ENCODE data around the gene TBL2.
A peak's percentile ranks its signal among the peaks of the same experiment; 100 is the strongest.
"Not testable (repeated sequence)": the region's sequence is repeated elsewhere in the genome, so short reads cannot be mapped to it uniquely, and the experiment has no call there.

The TBL2 gene

DNA sequence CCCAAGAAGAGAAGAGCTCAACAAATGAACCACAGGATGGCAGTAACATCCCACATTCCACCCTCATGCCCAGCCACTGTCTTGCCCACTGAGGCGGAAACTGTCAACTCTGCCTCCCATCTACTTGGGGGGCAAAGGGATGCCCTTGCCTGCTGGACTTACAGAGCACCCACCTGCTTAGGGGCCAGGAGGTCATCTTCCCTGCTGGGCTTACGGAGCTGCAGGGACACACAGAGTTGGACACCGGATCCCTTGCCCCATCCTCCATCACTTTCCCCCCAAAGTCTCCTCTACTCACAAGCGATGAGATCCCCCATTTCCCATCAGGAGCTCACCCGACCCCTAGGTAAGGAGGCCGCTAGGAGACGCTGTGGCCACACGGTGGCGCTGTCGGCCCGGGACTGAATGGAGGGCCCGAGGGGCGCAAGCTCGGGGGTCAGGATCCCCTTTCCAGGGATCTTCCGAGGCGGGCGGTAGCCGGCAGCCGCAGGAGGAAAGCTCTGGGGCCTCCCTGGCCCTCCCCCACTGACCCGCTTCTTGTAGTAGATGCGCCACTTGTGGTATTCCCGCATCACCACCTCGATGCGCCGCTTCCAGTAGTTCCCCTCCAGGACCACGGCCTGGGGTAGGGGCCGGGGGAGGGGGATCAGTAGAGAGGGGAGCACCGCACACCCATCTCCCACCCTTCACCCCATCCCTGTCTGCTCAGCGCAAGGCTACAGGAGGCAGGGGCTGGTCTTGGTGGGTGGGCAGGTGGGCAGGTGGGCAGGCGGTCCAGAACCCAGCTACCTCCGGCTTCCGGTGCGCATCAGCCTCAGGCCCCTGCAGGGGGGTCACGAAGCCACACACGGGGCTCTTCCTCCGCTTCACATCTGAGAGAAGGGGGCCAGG lies 28.7 kb upstream of the TBL2 start:
- DNase-seq (ENCODE audit: low read depth in 3 of 3) = peak; percentile 37 to 64 (median 49)

DNA sequence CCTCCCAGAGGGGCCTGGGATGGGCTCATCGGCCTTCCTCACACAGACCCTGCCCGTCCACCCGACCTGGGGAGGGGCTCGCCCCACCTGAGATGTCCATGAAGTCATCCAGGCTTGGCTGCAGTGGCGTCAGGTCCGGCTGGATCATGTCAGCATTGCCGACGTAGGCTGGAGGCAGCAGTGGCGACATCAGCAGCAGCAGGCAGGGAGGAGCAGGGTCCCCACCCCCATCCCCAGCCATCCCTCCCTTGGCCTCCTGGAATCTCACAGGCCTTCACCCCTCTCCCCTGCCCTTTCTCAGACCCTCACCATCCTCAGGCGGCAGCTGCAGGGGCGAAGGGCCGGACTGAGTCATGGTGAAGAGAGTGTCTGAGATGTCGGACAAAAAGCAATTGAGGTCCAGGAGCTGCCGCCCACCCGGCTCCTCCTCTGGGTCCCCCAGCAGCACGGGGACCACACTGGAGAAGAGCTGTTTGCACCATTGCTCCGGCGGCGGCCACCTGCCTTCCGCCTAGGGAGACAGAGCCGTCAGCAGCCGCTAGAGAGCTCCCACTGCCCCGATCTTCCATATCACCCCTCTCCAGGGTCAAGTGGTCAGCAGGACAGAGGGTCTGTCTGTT lies 27.3 kb upstream of the TBL2 start:
- no peak for DNase-seq (ENCODE audit: low read depth in 3 of 3)

DNA sequence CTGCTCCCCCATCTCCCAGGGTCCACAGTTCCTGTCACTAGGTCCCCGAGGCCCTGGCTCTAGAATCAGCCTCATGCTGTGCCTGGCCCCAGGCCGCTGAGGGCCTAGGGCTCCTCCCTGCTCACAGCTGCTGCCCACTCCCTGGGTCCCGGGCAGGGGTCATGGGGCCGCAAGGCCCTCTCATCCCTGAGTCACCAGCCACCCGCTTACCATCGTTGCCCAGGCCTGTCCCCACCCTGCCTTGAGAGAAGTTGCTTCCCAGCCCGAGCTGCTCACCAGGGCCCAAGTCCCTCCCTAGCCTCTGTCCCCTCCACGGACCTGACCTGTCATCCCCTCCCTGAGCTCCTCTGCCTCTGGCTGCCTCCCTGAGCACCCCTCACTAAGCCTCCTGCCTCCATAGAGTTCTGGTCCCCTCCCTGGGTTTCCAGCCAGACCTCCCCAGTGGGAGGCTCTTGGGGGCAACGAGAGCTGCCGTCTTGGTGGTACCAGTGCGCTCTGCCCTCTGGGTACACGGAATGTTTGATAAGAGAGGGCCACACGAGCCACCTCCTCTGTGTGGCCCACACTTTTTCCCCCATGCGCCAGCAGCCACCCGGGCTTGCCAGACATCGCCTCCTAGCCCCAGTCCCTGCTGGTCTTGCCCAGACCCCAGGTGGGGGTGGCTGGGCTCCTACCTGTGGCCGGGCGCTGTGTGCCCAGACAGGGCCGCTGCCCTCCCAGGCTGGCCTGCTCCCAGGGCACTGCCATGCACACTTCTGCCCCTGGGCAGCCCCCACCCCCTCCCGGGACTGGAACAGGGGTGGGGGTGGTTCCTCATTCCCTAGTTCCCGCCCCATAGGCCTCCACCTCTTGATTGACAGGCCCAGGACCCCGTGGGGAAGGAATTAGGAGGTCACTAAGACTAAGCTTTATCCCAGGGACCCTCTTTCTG lies 24.6 kb upstream of the TBL2 start:
- no peak for DNase-seq (ENCODE audit: low read depth in 3 of 3)

DNA sequence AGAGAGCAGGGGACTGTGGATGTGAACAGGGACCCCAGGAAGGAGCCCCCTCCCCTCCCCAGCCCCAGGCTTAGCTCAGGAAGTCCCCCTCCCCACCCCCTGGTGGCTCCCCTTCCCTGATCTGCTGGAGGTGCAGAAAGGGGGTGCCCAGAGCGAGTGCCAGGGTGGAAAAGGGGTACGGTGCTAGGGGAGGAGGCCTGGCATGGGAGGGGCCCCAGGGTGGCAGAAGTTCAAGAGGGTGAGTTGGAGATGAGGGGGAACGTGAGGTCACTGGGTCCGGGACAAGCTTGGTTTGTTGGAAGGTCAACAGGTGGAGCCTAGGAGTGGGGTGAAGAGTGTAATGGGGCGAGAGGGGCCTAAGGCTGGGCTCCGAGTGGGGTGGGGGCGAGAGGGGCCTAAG lies 21.5 kb upstream of the TBL2 start:
- DNase-seq (ENCODE audit: low read depth in 3 of 3) = no peak

DNA sequence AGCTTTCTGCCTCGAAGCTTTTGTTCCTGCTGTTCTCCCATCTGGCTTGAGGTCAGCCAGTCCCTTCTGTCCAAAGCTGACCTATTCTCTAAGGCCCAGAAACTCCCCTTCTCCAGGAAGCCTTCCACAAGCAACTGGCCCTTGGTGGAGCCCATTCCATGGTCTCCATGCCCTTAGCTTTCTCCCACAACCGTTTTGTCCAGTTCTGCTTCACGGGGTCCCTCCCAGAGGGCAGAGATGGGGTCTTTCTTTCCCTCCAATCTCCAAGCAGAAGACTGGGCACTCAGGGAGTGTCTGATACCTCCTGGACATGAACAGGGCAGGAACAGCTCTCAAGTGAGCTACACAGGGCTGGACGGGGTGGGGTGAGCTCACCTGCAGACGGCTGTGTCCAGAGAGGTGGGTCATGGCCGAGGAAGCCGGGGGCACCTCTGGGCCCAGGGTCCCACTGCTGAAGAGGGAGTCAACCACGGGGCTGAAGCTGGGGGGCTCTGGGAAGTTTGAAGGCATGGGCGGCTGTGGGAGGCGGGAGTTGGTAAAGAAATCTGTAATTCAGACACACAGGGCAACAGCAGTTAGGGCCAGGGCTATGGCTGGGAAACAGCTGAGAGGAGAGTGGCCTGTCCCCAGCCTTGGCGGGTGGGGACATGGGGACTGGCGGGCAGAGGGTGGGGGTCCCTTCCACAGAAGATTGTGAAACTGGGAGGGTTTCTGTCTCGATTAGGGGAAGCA lies 20.9 kb upstream of the TBL2 start:
- DNase-seq (ENCODE audit: low read depth in 3 of 3) = no peak

DNA sequence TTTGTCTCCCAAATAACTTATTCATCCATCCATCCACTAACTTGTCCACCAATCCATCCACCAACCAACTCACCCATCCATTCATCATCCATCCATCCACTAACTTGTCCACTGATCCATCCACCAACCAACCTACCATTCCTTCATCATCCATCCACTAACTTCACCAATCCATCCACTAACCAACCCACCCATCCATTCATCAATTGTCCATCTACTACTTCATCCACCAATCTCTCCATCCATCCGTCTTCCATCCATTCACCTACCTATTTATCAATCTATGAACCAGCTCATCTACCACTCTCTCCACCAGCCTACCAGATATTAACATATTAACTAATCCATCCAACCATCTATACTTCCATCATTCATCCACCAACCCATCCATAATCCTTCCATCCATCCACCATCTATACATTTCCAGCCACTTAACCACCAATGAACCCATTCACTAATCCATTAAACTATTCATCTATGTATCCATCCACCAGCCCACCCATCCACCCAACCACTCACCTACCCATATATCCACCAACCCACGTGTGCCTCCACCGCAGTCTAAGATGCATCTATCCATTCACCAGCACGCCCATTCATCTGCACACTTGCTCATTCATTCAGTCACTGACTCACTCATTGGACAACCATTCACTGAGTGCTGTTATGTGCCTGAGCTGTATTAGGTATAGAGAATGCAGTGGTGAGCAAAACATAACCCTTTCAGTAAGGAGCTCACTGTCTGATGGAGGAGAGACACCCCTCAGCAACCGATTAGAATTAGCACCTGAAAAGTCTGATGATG lies 19.8 kb upstream of the TBL2 start:
- no peak for DNase-seq (ENCODE audit: low read depth in 3 of 3)

DNA sequence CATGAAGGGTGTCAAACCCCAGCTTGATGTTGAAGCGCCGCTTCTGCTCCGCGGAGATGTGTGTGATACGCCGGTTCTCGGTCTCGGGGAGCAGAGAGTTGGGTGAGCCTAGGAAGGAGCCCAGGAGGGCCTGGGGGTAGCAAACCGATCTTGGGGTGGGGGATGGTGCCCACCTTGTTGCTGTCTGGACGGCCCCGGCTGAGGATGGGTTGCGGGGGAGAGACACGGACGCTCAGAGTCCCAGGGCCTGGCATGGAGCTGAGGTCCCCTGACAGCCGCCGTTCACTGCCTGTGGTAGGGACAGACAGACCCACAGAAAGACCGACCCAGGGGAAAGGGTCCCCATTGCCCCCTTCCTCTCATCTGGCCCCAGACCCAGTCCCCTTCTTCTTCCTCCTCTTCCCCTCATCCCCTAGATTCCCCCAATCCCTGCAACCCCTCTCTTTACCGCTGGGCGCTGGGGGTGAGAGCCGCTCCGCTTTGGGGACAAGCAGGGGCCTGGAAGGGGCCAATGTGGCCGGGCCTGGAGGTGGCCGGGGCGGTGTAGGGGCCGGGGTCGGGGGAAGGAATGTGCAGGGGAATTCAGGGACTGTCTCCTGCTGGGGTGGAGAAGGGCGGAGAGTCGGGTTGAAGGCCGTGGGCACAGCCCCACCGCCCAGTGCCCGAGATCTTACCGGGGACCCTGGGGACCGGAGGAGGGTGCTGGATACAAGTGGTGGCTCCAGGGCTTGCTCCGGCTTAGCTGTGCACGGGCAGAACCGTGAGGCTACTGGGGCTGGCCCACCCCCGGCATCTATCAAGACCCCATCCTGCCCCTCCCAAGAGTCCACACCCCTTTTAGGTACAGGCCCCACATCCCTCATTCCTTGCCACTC lies 18.0 kb upstream of the TBL2 start:
- no peak for DNase-seq (ENCODE audit: low read depth in 3 of 3)

DNA sequence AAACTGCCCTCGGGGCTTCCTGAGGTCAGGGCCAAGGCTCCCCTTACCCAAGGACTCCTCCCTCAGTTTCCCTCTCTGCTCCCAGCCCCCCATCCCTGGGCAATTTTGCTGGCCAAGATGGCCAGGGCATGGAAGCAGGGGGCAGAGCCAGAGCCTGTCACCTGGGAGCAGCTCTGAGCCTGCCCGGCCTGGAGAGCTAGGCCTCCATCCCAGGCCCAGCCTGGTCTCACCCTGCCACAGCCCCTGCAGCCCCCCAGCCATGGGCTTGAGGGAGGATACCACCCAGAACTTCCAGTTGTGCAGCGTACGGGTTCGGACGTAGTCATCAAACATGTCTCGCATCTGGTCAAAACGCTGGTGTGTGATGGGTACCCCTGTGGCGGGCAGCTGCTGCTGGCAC lies 17.0 kb upstream of the TBL2 start:
- no peak for DNase-seq (ENCODE audit: low read depth in 3 of 3)

DNA sequence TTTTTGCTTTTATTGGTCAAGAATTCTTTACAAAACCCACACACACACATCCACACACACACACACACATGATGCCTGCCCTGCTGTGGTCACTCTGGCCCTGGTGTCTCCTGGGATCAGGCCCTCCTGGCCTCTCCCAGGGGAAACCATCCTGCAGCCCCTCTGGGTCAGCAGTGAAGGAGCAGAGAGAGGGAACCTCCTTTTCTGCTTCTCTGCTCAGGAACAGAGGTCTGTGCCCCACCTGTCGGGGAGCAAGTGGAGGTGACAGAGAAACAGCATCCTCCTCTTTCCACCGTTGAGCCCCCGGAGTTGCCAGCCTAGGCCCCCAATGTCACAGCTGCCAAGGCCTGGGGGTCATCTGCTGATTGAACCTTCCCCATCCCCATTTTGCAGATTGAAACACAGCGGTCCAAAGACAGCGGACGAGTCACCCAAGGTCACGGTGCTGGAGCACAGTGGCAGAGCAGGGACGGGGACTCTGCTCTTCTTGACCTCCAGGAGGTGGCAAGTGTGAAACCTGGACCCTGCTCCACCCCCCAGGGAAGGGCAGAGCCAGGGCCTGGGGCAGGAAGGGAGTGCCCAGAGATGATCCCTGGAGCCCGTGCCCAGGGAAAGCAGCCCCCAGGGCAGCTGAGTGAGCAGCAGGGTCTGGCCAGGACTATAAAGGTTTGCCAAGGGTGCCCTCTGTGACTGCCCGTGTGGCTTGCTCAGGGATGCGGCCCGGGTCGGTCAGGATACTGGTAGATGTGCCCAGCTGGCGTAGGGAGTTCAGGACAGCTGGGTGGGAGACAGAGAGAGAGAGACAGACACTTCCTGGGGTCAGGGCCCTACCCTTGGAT lies 15.0 kb upstream of the TBL2 start:
- no peak for DNase-seq (ENCODE audit: low read depth in 3 of 3)

DNA sequence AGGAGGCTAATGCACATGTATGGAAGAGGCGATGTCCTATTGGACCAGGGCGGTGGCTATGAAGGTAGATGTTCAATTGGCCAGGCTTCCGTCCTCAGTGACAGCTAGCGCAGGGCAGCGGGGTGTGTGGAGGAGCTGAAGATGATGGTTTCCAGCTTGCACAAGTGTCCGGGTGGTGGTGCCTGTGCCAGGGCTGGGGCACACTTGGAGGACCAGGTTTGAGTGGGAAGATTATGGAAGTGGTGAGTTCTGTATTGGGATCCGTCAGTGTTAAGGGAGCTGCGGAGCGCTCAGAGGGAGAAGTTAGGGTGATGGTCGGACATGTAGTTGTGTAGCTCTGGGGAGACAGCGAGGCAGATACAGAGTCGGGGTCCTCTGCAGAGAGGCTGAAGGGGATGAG lies 8.5 kb upstream of the TBL2 start:
- DNase-seq (ENCODE audit: low read depth in 3 of 3) = no peak

DNA sequence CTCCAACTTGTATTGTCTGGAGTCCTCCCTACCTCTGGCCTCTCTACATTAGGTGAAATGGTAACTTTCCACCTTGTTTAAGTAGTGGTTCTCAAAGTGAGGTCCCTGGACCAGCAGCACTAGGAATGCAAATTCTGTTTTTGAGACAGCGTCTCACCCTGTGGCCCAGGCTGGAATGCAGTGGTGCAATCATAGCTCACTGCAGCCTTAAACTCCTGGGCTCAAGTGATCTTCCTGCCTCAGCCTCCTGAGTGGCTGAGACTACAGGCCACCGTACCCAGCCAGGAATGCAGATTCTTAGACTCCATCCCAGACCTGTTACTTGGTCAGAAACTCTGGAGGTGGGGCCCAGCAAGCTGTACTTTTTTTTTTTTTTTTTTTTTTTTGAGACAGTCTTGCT lies 6.8 kb upstream of the TBL2 start:
- no peak for DNase-seq (ENCODE audit: low read depth in 3 of 3)

DNA sequence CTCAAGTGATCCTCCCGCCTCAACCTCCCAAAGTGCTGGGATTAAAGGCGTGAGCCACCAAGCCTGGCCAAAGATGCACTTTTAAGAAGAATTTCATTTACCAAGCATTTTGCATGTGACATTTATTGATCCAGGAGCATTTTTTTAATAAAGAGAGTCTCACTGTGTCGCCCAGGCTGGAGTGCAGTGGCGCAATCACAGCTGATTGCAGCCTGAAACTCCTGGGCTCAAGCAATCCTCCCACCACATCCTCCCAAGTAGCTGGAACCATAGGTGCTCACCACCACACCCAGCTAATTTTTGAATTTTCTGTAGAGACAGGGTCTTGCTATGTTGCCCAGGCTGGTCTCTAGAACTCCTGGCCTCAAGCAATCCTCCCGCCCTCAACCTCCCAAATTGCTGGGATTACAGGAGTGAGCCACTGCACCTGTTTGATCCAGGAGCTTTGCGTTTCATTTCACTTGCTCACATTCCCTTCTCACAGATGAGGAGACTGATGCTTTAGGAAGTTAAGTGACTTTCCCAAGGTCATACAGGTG lies 4.4 kb upstream of the TBL2 start:
- no peak for DNase-seq (ENCODE audit: low read depth in 3 of 3)

DNA sequence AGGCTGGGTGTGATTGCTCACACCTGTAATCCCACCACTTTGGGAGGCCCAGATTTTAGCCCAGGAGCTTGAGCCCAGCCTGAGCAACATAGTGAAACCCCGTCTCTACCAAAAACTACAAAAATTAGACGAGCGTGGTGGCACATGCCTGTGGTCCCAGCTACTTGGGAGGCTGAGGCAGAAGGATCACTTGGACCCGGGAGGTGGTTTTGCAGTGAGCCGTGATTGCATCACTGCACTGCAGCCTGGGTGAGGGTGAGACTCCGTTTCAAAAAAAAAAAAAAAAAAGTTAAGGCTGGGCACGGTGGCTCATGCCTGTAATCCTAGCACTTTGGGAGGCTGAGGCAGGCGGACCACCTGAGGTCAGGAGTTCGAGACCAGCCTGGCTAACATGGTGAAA lies 2.6 kb upstream of the TBL2 start:
- not testable (repeated sequence) for DNase-seq (ENCODE audit: low read depth in 3 of 3)

DNA sequence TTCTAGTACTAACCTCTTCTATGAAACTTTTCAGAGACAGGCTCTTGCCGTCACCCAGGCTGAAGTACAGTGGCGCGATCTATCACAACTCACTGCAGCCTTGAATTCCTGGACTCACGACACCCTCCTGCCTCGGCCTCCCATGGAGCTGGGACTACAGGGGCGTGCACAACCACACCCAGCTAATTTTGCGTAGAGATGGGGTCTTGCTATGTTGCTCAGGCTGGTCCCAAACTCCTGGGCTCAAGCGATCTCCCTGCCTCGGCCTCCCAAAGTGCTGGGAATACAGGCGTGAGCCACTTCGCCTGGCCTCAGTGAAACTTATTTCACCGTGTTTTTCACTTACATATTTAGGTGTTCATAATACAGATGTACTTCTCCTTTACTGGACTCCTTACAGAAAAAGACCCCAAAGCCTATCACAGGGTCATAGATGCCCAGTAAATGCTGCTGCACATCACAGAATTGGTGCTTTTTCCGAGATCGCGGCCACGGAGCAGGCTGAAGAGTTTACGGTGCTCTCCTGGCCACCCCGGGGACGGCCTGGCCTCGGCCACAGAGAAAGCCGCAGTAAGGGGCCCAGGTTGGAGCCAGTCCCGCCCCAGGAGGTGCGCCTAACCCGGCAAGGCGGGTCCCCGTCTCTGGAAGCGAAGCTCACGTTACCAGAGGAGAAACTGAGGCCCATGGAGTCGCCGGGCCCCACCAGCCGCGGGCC lies 595 bp downstream of the TBL2 start:
- DNase-seq (ENCODE audit: low read depth in 3 of 3) = no peak

DNA sequence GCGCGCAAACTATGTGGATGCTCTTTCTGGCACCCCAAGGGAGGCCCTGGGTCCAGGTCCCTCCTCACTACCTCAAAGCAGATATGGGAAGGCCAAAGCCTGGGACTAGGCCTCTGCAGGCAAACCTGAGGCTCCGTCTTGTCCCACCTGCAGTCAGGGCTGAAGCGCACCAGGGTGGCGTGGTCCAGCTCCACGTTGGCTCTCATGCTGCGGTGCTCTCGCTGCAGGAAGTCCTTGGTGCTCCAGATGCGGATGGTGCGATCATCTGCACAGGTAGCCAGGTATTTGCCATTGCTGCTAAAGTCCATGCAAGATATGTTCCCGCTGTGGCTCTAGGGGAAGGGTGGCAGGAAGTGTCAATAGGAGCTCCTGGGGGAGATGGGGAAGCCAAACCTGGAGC lies 4.6 kb downstream of the TBL2 start:
- no peak for DNase-seq (ENCODE audit: low read depth in 3 of 3)

DNA sequence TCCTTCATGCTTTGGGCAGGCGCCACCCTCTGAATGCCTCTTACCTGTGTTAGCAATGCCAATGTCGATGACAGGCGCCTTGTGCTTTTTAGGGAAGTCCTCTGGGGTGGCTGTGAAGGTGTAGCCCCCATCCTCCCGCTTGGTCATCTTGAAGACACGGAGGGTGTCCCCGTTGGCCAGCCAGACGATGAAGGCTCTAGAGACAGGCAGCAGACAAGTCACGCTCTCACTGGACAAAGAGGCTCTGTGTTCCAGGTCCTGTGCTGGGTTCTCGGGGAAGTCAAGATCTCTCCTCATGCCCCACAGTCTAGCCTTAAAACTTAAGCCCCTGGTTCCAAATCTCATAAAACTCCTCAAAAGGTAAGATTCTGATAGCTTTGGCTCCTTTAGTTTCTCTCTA lies 5.1 kb downstream of the TBL2 start:
- DNase-seq (ENCODE audit: low read depth in 3 of 3) = no peak

DNA sequence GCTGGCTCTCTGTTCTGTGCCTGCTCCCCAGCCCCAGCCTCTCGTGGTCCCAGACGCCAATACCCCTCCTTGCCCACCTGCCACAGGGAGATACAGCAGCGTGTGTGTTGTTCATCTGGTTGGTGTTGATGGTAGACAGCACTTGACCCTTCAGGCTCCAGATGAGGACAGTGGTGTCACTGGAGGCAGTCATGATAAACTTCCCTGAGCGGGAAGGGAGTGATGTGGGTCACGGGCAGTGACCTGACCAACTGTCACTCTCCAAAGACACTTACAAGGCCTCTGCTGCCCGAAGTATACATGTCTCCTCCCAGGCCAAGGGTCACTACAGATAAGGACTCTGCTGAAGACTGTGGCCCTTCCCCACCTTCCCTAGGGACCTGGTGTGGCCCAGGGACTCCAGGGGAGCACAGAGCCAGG lies 5.6 kb downstream of the TBL2 start:
- no peak for DNase-seq (ENCODE audit: low read depth in 3 of 3)

DNA sequence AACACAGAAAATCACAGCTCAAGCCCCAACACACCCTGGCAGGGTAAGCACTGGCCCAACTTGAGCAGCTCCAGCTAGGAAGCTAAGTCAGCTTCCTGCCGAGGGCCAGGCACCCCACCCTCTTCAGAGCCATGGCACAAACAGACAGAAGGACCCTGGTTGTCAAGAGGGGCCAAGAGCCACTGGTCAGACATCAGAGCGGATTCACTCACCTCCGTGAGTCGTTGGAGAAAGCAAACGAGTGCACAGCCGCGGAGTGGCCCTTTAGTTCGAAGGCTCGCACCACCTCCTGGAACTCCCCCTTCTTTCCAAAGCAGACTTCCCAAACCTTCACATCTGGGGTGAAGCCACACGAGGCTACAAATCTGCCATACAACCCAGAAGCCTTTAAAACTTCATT lies 7.4 kb downstream of the TBL2 start:
- DNase-seq (ENCODE audit: low read depth in 3 of 3) = no peak

Data from stimulated activated CD4-positive, alpha-beta T cell treated with anti-CD3 and anti-CD28 coated beads, TNF-alpha, amount 100 ng/mL, for 4 hours (primary cell).